Cortex of kidney (tissue), 1 donor: ENCODE data around the gene ANO3.
"Not testable (repeated sequence)": the region's sequence is repeated elsewhere in the genome, so short reads cannot be mapped to it uniquely, and the experiment has no call there.

Experiments
- DNase-seq: peaks from one replicate; lab custom pipeline; 2025; lab: John Stamatoyannopoulos, UW

Gene ANO3

GRCh38 chr11:26575946-26576345 lies 244.0 kb downstream of the ANO3 start:
- DNase-seq = no peak

GRCh38 chr11:26578998-26579661 lies 247.2 kb downstream of the ANO3 start:
- DNase-seq = no peak

- DNase-seq = no peak
Measured at GRCh38 chr11:26579683-26580082, 247.8 kb downstream of the ANO3 start.

GRCh38 chr11:26580929-26581328 lies 249.0 kb downstream of the ANO3 start:
- no peak for DNase-seq

GRCh38 chr11:26583550-26583949 lies 251.6 kb downstream of the ANO3 start:
- DNase-seq = no peak

GRCh38 chr11:26584818-26585217 lies 252.9 kb downstream of the ANO3 start:
- no peak for DNase-seq

GRCh38 chr11:26587073-26587472 lies 255.1 kb downstream of the ANO3 start:
- no peak for DNase-seq

- DNase-seq = no peak
Measured at GRCh38 chr11:26593691-26594090, 261.8 kb downstream of the ANO3 start.

GRCh38 chr11:26595207-26595865 lies 263.4 kb downstream of the ANO3 start:
- not testable (repeated sequence) for DNase-seq

- not testable (repeated sequence) for DNase-seq
Measured at GRCh38 chr11:26597049-26597689, 265.2 kb downstream of the ANO3 start.

GRCh38 chr11:26597899-26598298 lies 266.0 kb downstream of the ANO3 start:
- no peak for DNase-seq

- no peak for DNase-seq
Measured at GRCh38 chr11:26599425-26599824, 267.5 kb downstream of the ANO3 start.

GRCh38 chr11:26599876-26600434 lies 268.0 kb downstream of the ANO3 start:
- no peak for DNase-seq

GRCh38 chr11:26607725-26608506 lies 276.0 kb downstream of the ANO3 start:
- no peak for DNase-seq

- DNase-seq = no peak
Measured at GRCh38 chr11:26608507-26609146, 276.7 kb downstream of the ANO3 start.

- DNase-seq = no peak
Measured at GRCh38 chr11:26613759-26614158, 281.8 kb downstream of the ANO3 start.

- no peak for DNase-seq
Measured at GRCh38 chr11:26618441-26618840, 286.5 kb downstream of the ANO3 start.

- DNase-seq = no peak
Measured at GRCh38 chr11:26620282-26621045, 288.5 kb downstream of the ANO3 start.

GRCh38 chr11:26621132-26621531 lies 289.2 kb downstream of the ANO3 start:
- no peak for DNase-seq

GRCh38 chr11:26622181-26622580 lies 290.3 kb downstream of the ANO3 start:
- no peak for DNase-seq
